WERI-Rb-1 (cell line): ENCODE results near the gene HOXD13.

Source experiments
- DNase-seq: peaks from one replicate; pipeline ENCODE4 v3.0.0-alpha.2; 2020
- H3K27ac ChIP-seq: fragments of 250-450 bp; sonication (Bioruptor Pico); 2 replicates; pipeline ENCODE4 v1.5.1; 2020; ENCODE audit warnings: mild to moderate bottlenecking, moderate library complexity
- H3K27me3 ChIP-seq: fragments of 250-450 bp; sonication (Bioruptor Pico); 2 replicates; pipeline ENCODE4 v1.5.1; 2021; ENCODE audit warnings: mild to moderate bottlenecking, low read depth, moderate library complexity; ENCODE audit not compliant: insufficient read depth, severe bottlenecking
- H3K36me3 ChIP-seq: fragments of 250-450 bp; sonication (Bioruptor Pico); 2 replicates; pipeline ENCODE4 v1.5.1; 2020; ENCODE audit warnings: mild to moderate bottlenecking, moderate library complexity
- H3K4me3 ChIP-seq: 2 replicates; pipeline ENCODE4 v1.5.1; 2011; ENCODE audit warnings: low read depth, mild to moderate bottlenecking, control low read depth, low read length
- H3K9me3 ChIP-seq: fragments of 250-450 bp; sonication (Bioruptor Pico); 2 replicates; pipeline ENCODE4 v1.5.1; 2021; ENCODE audit warnings: mild to moderate bottlenecking, moderate library complexity; ENCODE audit not compliant: severe bottlenecking
- TF ChIP-seq, protein P1 (sequence below): IDR thresholded peaks from 2 replicates; pipeline ENCODE4 v1.5.1; 2011; ENCODE audit warnings: low read depth, mild to moderate bottlenecking, control low read depth, inconsistent platforms, low read length

HOXD13 gene

DNA sequence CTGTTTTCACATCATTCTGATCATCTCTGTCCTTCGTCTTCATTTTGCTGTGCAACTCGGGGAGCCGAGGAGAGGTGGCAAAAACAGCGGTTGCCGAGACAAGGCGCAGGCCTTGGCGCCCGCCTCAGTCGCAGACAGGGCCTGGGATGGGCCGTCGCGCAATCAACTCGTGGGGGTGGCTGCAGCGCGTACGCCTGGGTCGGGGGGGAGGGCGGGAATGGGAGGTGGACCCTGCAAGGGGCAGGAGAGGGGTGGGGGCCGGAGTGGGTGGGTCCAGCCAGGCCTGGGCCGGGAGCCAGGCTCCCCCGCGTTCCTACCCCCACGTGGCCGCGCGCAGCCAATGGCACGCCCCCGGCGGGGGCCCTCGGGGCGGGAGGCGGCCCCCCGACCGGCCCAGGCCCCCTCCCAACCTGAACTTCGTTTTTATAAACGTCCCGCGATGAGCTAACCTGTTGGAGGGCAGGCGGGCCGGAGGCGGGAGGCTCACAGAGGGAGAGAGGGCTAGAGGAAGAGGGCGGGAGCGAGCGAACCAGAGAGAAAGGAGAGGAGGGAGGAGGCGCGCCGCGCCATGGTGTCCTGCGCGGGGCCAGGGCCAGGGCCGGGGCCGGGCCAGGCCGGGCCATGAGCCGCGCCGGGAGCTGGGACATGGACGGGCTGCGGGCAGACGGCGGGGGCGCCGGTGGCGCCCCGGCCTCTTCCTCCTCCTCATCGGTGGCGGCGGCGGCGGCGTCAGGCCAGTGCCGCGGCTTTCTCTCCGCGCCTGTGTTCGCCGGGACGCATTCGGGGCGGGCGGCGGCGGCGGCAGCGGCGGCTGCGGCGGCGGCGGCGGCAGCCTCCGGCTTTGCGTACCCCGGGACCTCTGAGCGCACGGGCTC lies at the start of gene HOXD13:
HOXD13 (plus strand) TSS at position 452 of the 875 bp plus-strand sequence; CDS start at position 622, 170 bp downstream.
- TF ChIP-seq, protein P1, sequence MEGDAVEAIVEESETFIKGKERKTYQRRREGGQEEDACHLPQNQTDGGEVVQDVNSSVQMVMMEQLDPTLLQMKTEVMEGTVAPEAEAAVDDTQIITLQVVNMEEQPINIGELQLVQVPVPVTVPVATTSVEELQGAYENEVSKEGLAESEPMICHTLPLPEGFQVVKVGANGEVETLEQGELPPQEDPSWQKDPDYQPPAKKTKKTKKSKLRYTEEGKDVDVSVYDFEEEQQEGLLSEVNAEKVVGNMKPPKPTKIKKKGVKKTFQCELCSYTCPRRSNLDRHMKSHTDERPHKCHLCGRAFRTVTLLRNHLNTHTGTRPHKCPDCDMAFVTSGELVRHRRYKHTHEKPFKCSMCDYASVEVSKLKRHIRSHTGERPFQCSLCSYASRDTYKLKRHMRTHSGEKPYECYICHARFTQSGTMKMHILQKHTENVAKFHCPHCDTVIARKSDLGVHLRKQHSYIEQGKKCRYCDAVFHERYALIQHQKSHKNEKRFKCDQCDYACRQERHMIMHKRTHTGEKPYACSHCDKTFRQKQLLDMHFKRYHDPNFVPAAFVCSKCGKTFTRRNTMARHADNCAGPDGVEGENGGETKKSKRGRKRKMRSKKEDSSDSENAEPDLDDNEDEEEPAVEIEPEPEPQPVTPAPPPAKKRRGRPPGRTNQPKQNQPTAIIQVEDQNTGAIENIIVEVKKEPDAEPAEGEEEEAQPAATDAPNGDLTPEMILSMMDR = no peak
- H3K9me3 ChIP-seq = no peaks in the 10 kb centered on the region
- H3K27me3 ChIP-seq = peaks cover 97% of the 10 kb centered on the region
- no peaks in the 10 kb centered on the region for H3K36me3 ChIP-seq
- peak; percentile 39 for DNase-seq
- no peak within 1 kb of the TSS for H3K27ac ChIP-seq
- H3K4me3 ChIP-seq = peak within 1 kb of the TSS; percentile 41

DNA sequence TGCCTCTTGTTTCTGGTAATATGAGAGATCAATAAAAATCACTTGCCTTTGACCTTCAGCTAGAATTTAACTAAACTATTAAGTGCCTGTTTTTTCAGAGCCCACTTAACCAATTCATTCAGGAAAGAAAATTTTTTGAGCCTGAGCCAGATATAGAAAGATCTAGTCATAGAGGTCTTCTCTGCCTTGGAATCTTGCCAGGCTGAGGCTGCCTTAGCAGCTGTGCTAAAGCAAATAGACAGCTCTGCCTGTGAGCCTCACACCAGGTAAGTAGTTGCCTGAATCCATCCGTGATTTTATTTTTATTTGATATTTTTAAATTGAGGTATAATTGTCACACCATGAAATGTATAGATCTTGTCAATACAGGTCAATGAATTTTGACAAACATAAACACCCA lies 36.1 kb upstream of the HOXD13 start:
- no peaks in the 10 kb centered on the region for H3K9me3 ChIP-seq
- DNase-seq = no peak
- TF ChIP-seq, protein P1 = no peak
- no peak overlapping the region for H3K27ac ChIP-seq
- H3K36me3 ChIP-seq = no peaks in the 10 kb centered on the region
- no peak overlapping the region for H3K4me3 ChIP-seq
- H3K27me3 ChIP-seq = no peaks in the 10 kb centered on the region

DNA sequence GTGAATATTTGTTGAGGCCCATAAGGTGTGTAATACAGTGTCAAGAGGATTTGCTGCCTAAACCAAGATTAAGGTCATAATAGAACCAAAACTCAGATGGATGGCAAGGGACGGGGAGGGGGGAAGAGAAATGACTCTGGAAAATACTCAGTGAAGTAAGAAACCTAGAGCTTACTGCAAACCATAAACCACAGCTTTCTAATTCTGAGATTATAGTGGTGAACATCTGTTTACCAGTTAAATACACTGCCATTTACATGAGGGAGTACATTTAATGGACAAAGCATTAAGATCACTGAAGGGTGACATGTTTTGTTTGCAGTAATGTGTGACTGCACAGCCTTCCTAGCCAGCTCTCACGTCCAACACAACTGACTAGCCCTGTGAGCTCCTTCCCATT lies 28.6 kb upstream of the HOXD13 start:
- H3K27ac ChIP-seq = no peak overlapping the region
- H3K27me3 ChIP-seq = peaks cover 6% of the 10 kb centered on the region
- no peak overlapping the region for H3K4me3 ChIP-seq
- peak; percentile 39 for DNase-seq
- TF ChIP-seq, protein P1 = no peak
- H3K9me3 ChIP-seq = peaks cover 12% of the 10 kb centered on the region
- H3K36me3 ChIP-seq = no peaks in the 10 kb centered on the region

DNA sequence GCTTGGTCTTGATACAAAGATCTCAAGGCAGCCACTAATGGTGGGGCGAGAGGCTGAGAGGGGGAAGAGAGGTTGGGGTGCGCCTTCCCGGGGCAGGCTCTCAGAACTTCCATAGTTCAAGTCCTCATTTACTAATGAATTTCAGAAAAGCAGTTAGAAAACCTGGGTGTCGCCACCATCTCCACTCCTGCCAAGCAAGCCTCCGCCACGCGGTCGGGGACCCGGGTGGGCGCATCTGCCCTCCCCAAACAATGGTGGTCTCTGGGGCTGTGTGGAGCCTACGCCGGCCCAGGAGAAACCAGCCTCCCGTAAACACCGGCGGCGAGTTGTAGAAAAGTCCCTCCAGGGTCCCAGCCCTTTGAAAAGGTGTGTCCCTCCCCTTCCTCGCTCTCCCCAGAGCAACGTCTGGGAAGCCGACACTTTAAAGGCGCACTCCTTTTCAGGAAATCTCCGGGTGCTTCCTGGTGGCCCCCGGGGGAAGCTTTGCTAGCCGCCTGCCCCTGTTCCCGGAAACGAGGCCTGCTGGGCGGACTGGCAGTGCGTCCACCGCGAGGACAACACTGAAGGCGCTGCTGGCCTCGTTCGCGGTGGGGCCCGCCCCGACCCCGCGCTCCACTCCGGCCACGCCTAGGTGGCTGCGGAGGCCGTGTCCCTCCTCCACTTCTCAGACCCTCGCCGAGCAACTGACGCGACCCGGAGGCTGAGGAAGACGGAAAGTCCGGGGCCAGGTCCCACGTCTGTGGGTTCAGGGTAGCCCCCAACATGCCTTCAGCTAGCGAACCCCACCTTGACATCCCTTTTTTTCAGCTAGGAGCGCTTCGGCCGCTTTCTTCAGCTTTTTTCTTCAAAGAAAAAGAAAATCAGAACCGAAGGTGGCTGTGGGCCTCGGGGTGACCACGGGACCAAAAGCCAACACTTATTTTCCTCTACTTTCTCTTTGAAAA lies 25.6 kb upstream of the HOXD13 start:
- Histone ChIP-seq H3K27ac (no peak overlapping the region), H3K9me3 (peaks cover 12% of the 10 kb centered on the region), H3K27me3 (peaks cover 11% of the 10 kb centered on the region), H3K4me3 (no peak overlapping the region), H3K36me3 (no peaks in the 10 kb centered on the region)
- TF ChIP-seq, protein P1 = no peak
- no peak for DNase-seq

DNA sequence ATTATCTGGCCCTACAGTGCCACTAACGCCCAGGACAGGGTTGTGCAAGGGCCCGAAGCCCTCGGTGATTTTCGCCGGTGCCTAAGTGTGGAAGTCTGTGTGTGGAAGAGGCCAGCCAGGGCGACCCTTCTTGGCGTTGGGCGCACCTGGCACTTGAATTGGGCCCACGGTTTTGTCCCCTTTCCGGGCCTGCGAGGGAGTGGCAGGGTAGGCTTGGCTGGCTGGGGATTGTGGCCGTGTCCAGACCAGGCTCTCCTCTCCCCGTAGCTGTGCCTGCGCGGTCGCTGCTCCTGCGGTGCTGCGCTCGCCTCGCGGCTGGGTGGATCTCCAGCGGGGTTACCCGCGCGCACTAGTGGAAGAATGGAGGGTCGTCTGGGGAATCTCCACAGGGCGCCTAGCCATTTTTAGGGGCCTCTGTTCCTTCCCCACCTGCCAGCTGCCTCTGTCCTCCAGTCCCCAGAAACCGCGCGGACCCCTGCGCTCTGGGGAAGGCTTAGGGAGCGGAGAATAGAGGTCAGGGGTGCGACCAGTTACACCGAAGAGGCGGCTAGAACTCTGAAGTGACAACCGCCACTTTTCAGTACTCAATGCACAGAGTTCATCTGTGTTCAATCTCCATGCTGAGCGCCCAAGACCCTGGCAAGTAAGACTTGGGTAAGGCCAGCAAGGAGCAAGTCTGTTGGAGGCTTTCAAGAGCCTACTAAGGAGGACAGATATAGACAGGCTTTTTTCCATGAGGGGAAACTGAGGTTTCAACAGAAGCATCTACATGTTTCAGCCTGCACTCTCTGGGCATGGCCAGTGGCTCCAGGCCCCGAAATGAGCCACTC lies 24.7 kb upstream of the HOXD13 start:
- H3K27ac ChIP-seq = no peak overlapping the region
- H3K4me3 ChIP-seq = no peak overlapping the region
- TF ChIP-seq, protein P1 = no peak
- no peaks in the 10 kb centered on the region for H3K36me3 ChIP-seq
- no peak for DNase-seq
- H3K27me3 ChIP-seq = peaks cover 19% of the 10 kb centered on the region
- H3K9me3 ChIP-seq = peaks cover 12% of the 10 kb centered on the region
